ENCODE data around the gene CYBA.

GRCh38 chr16:88595921-88596320 lies 54.9 kb downstream of the CYBA start:
- no peak for TF ChIP-seq POLR2AphosphoS5 (IDR thresholded peaks at IDR 0.05)
- no peak for TF ChIP-seq EZH2 (IDR thresholded peaks at IDR 0.05; ENCODE audit: borderline replicate concordance, insufficient read depth, low read length, poor library complexity, severe bottlenecking)
- no peak for TF ChIP-seq EP300 (conservative IDR thresholded peaks at IDR 0.05; ENCODE audit: poor library complexity, severe bottlenecking)
- no peak for TF ChIP-seq MXI1 (conservative IDR thresholded peaks at IDR 0.05; ENCODE audit: poor library complexity, severe bottlenecking)
- no peak for TF ChIP-seq CTCF (IDR thresholded peaks at IDR 0.05; ENCODE audit: poor library complexity, severe bottlenecking)
- TF ChIP-seq REST (IDR thresholded peaks at IDR 0.05; ENCODE audit: borderline replicate concordance) = no peak
